ENCODE measurements around the gene NINJ2.
A peak's percentile ranks its signal among the peaks of the same experiment; 100 is the strongest.
"Not testable (repeated sequence)": the region's sequence is repeated elsewhere in the genome, so short reads cannot be mapped to it uniquely, and the experiment has no call there.

The NINJ2 gene, protein sequence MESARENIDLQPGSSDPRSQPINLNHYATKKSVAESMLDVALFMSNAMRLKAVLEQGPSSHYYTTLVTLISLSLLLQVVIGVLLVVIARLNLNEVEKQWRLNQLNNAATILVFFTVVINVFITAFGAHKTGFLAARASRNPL

DNA sequence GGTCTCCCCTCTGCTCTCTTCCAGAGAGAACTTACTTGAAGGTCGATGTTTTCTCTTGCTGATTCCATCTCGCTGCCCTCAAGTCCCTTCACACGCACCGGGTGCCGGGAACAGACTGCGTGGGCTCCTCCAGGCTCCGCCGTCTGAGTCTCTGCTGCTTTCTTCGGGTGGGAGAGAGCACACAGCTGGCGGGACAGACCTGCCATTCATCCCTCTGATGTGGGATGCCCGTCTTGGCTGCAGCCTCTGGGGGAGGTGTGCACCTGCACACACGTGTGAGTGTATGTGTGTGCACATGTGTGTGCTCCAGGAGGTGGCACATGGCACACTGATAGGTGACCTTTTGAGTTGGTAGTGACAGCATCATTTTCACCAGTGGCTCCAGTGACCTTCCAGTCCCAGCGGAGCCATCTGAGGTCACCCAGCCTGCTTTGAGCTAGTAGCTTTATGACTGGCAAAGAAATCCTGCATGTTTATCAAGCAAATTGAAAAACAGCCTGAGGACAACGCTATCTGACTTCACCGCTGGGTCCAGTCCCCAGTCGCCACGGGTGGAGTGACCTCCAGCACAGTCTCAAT, at the start of gene NINJ2:
Gene NINJ2, minus strand, starts transcription at position 153 of the 579 bp plus-strand sequence. Its CDS starts 85 bp downstream, at position 68.
- no peak for DNase-seq

DNA sequence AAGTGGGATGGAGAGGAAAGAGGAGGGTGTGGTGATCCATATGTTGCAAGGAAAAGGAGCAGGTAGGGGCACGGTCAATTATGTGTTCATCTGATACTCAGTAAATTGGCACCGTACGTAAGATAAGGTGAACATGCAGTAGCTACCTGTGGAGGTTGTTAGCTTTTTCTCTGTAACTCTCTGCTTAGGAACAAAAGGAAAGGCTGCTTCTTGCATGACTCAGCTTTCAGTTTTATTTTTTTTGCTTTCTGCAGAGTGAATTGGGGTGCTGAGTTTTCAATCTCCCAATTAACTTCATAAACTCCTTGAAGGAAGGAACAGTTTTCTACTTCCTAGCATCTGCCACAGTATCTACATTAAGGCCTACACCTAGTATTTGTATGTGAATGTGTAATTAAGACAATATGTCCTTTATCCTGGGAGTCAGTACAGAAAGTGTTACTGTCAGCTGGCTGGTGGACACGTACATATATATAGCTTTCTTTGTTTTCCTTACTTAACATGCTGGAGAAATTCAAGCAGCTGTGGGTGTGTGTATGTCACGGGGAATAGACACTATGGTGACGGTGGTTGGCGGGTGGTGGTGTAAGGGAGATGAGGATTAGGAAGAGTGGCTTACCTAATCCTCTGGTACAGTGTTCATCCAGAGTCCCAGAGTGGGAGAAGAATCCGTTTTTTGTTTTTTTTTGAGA, 49.1 kb upstream of the NINJ2 start:
- DNase-seq = no peak

DNA sequence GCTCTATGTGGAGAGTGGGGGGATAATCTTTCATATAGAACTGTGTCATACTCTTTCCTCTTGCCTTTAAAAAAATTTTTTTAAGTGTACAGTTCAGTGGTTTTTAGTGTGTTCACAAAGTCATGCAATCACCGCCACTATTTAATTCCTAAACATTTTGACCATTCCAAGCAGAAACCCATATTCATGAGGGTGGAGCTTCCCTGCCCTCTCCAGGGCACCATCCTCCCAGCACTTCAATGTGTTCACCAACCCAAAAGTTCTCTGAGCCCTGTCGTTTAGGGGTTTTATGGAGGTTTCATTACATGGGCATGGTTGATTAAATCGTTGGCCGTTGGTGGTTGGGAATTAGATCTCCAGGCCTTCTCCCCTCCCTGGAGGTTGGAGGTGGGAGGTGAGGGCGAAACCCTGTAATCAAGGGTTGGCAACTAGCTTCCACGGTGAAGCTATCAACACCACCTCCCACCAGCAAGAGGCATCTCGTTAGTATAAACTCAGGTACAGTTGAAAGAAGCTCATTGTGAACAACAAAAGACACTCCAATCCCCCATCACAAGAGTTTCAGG, 46.3 kb upstream of the NINJ2 start:
- DNase-seq = no peak

DNA sequence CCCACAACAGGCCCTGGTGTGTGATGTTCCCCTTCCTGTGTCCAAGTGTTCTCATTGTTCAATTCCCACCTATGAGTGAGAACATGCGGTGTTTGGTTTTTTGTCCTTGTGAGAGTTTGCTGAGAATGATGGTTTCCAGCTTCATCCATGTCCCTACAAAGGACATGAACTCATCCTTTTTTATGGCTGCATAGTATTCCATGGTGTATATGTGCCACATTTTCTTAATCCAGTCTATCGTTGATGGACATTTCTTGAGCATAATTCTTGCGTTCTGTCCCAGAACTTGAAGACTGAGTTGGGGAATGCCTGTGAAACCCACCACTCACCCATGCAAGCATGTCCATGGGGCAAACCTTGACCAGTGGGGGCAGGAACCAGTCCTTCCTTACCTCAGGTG, 44.8 kb upstream of the NINJ2 start:
- not testable (repeated sequence) for DNase-seq

DNA sequence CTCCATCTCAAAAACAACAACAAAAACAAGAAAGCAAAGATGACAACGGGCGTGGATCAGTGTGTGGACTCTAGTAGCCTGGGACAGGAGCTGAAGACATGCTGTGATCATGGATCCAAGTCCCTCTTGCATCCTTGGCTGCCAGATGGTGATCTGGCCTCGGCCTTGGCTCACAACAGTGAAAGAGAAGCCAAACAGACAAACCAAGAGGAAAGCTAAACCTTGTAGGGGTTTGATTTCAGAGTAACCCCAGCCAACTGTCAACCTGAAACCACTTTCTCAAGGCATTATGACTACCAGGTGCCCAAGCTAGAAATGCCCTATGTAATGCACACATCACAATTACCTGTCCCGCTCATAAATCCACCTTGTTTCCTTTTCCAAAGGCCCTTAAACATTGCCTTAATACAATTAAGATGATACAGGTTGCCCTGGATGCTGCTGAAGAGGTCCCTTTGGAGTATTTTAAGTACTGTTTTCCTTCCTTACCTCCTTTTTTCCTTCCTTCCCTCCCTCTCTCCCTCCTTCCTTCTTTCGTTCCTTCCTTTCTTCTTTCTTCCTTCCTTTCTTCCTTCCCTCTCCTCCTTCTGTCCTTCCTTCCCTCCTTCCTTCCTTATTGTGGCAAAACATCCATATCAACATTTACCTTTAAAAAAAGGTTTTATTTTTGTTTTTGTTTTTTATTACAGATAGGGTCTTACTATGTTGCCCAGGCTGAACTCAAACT, 41.4 kb upstream of the NINJ2 start:
- no peak for DNase-seq

DNA sequence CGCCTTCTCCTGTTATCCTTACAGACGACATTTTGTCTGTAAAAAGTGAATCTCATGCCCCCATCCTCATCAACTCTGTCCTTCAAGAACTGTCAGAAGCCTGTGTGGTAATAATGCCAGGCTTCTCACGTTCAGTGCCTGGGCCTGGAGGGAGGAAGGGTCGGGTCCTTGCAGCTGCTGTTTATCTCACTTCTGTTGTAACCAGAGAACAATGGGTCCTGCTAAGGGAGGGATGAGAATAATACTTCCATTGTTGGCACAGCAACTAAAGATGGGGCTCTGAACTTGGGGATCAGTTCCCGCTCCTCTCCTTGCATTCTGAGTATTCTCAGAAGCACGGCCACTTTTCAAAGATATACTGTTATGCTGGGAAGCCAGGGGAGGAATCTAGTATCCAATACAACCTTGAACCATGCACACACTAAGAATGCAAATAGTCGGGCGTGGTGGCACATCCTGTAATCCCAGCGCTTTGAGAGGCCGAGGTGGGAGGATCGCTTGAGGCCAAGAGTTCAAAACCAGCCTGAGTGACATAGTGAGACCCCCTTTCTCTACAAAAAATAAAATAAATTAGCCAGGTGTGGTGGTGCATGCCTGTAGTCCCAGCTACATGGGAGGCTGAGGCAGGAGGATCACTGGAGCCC, 38.8 kb upstream of the NINJ2 start:
- DNase-seq = no peak

DNA sequence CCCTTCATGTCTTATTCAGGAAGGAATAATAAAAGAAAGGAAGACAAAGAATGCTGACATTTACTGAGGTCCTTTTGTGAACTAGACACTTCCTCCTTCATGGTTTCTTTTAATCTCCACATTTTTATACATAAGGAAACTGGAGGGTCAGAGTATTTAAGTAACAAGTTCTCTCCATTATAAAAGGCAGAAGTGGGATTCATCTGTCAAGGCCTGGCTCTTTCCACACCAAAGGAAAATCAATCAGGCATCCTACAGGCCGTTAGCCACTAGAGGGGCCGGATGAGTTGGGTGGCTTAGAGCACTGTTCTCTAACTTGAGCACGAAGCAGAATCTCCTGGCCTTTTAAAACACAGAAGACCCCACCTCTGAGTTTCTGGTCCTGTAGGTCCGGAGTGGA, 36.8 kb upstream of the NINJ2 start:
- no peak for DNase-seq

DNA sequence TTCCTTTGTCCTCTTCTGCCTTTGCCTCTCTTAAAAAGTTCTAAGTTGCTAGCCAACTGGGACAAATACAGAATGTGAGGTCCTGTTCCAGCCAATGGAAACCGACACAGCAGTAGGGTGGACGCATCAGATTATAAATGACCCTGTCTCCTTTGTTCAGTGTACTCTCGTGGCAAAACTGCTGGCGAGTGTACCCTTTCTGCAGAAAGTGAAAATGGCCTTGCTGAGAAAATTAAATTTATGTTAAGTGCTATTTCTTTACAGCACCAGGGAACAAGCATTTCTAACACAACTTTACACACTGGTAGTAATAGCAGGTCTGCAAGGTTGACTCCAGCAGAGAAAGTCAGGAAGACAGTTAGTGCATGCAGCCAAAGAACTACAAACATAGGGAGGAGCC, 35.0 kb upstream of the NINJ2 start:
- DNase-seq = not testable (repeated sequence)

DNA sequence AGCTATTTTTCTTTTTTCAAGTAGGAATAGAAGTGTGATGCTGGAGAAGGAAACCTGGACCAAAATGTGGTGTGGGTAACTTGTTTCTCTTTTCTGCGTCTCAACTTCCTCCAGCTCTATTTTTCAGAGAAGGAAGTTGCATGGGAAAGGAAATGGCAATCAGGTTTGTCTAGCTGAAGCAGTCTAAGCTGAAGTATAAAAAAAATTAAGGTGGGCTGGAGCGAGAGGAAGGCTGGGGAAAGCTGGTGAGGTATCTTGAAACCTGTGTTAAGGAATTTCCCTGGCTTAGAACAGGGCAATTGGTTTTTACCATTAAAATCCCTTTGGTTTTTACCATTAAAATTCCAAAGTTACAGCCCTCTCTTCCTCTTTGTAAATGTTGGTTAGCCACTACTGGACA, 34.2 kb upstream of the NINJ2 start:
- DNase-seq = peak; percentile 19

DNA sequence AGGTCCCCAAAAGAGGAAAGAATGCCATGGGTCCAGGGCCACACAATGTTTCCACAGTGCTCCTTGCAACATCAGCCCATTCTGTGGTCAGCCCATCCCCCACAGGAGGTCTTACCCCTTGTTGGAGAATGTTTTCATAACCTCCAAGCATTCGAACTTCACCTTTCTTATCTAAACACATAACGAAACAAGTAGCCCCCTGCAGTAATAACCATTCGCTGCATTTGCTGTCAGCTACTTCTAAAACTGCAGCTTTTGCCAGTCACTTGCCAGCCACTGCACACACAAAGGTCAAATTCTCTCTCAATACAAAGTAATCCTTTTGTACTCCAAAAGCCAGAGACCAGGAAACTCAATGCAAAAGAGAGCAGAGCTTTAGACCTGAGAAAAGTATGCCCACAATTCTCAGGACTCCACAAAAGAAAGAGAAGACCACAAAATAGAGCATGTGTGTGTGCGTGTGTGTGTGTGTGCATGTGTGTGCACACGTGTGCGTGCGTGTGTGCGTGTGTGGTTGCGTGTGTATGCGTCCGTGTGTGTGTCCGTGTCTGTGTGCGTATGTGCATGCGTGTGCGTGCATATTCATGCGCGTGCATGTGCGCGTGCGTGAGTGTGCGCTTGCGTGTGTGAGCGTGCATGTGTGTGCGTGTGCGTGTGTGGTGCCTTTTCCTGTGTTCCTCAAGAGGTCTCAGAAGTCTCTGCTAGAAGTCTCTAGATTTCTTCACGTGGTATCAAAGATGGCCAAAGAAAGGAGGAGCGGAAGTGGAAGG, 31.7 kb upstream of the NINJ2 start:
- DNase-seq = no peak

DNA sequence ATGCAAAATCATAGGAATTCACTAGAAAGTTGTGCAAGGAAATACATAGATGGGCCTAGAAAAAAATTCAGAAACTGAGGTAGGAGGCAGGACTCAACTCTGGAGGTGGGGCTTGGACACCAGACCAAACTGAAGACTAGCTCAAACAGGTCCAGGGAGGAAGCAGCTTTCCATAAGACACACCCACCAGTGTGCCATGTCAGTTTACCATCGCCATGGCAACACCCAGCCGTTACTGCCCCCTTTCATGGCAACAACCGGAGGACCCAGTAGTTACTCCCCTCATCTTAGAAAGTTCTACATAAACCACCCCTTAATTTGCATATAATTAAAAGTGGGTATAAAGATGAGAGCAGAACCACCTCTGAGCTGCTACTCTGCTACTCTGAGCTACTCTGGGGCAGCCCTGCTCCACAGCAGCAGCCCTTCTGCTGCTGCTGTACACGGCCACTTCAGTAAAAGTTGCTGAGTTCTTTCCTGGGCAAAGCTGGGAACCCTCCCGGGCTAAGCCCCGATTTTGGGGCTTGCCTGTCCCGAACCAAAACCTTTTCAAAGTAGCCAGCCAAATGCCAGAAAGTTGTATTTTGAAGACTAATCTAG, 30.8 kb upstream of the NINJ2 start:
- no peak for DNase-seq

DNA sequence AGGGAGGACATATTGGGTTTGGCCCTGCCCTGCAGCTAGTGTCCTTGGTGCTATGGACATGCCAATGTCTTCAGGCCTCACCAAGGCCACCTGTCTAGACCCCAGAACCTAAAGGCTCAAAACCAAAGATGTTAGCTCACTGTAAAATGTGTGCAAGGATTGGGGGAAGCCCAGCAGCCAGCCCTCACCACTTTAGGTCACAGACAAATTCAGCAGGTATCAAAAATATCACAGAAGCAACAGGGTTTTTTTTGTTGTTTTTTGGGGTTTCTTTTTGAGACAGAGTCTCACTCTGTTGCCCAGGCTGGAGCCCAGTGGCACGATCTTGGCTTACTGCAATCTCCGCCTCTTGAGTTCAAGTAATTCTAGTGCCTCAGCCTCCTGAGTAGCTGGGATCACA, 29.0 kb upstream of the NINJ2 start:
- DNase-seq = no peak

DNA sequence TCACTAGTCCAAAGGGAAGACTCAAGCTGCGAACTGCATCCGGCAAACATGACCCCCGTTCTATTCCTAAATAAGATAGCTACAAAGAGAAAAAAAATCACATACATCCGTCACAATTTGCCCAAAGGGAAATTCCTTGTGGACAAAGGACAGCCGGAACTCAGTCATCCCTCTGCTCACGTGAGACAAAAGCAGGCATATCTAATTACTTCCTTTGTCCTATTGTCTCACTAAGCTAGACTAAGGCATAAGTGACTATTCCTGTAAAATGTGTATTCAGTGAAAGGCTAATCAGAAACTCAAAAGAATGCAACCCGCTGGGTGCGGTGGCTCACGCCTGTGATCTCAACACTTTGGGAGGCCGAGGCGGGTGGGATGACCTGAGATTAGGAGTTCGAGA, 27.2 kb upstream of the NINJ2 start:
- no peak for DNase-seq

DNA sequence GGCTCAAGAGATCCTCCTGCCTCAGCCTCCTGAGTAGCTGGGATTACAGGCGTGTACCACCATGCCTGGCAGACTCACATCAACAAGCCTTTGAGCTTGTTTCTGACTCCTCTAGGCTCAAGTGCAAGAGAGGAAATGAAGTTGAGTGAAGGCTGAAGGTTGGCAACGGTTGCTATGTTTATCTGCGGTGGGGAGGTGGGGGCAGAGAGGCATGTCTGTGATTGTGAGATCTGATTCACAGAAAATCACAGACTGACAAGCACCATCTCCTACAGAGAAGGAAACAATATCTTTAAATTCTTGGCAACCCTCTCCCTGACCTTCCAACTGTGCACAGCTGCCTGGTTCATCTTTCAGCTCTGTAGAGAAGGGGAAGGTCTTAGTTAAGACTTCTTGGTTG, 22.1 kb upstream of the NINJ2 start:
- peak; percentile 92 for DNase-seq

DNA sequence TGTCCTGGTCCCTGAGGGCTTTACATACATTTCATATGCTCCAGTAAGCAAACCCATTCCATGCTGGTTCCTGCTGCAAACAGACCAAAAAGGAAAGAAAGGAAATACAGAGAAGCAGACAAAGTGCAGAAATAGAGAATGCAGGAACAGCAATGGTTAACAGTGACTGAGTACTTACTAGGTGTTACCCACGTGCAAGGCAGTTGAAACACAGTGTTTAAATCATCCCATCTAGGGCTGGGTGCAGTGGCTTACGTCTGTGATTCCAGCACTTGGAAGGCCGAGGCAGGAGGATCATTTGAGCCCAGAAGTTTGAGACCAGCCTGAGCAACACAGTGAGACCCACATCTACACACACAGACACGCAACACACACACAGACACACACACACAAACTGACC, 21.2 kb upstream of the NINJ2 start:
- DNase-seq = no peak

DNA sequence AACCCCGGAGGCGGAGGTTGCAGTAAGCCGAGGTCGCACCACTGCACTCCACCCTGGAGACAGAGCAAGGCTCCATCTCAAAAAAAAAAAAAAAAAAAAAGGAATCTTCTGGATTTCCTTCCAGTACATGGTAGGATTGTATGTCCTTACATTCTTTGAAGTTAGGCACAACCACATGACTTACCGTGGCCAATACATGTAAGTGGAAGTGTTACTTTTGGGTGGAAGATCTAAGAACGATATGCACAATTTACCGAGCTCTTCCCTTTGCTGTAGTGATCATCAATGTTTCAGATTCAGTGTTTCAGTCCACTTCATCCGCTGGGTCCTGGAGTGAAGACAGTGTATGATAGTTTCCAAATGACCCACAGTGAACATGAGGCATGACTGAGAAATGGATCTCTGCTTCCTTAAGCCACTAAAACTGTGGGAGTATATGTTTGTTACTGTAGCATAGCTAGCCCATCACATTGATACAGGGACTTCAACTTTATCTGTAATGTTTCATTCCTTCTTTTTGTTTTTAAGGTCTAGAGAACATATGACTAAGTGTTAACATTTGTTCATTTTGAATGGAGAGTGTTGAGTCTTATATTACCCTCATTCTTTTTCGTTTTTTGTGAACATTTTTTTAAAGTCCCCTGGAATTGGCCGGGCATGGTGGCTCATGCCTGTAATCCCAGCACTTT, 18.5 kb upstream of the NINJ2 start:
- DNase-seq = no peak

DNA sequence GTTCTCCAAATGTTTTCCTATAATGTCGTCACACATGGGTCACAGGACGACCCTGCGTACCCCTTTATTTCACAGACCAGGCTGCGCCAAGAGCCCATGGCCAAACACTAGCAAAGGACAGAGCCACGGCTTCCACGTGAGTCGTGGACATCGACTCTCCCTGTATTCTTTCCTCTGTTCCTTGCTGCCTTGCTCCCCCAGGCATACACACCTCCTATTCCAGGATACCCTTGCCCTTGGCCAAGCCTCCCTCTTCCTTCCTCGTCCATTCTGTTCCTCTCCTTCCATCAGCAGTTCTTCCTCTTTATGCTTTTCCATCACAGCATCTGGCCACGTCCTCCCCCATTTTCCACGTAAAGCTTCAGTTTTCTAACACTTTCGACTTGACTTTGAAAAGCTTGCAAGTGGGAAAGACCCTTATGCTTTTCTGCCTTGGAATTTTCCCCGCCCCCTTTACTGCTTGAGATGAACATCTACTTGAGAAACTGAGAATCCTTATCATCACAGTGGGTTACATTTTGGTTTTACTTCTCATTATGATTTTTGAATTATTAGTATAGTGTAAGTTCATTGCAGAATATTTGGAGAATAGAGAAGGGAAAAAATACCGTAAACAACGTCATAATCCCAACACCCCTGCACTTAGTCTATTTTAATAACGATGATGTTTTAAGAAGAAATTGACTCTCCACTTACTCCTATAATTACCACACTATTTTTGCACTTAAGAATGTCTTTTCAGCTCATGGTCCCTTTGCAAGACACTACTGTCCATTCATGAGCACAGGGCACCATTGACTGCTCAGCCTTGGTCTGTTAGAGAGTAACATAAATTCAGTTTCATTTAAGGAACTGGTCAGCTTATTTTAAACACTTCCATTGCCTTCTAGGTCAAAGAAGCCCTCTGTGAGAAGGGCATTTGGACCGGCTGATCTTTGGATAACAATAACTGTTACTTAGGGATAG, 15.8 kb upstream of the NINJ2 start:
- DNase-seq = no peak

DNA sequence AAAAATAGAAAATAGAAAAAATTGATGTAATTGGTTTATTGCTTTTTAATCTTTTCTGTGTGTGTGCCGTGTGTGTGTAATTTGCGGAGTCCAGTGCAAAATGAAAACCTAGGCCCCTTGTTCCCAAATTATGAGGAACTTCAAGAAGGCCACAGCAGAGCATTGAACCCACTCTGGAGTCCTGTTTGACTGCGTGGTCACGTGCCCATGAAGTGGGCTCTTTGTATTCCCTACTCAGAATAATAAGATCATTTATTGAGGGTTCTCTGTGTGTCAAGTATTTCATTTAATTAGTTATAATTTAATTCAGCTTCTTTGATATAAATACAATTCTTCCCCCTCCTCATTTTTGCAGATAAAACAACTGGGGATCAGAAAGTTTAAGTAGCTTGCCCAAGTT, 12.3 kb upstream of the NINJ2 start:
- DNase-seq = no peak

DNA sequence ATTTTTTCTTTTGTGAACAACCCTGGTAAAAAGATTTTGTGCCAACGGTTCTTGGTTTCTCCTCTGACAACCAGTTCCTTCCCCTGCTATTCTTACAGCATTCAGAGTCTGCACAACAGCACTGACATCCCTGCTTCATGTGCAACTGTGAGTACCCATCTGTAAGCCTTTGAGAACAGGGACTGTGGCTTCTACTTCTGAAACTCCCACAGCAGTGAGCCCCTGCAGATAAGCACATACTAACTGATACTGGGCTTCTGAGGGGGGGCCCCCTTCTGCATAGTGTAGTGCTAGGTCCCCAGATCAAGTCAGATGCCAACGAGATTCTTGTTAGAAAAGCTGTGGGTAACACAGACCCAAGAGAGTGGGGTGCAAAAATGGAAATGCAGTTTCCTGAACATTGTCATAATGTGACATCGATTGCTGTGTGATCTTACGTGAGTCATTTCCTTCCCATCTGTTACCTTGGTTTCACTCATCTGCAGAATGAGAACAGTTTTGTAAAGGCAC, 11.1 kb upstream of the NINJ2 start:
- peak; percentile 88 for DNase-seq

DNA sequence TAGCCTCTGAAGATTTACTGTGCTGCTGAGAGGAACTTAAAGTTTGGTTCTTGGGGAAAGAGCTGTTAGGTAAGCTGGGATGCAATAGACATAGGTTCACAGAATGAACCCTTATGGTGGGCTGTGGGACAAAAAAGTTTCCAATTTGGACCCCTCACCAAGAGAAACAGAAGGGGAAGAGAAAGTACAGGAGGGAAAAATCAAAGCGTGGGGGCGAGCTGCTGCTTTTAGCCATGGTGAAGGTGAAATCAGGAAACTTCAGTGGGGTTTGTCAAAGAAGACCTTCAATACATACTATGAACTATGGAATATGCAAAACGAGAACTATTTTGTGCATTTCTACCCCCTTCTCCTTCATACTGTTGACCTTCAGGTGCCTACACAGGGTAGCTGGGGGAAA, 10.6 kb upstream of the NINJ2 start:
- DNase-seq = no peak

Data from CD4-positive, alpha-beta T cell treated with Interleukin-10 for 1 hour (primary cell).